ENCODE results near the gene HDAC4.

- TF ChIP-seq CTCF (IDR thresholded peaks at IDR 0.05) (no peak), POLR2A (IDR thresholded peaks at IDR 0.05) (no peak)
Measured at GRCh38 chr2:239429473-239430350, 28.9 kb upstream of the HDAC4 start.

Measured in testis (tissue), 2 donors.